HepG2 (cell line): ENCODE results near the gene DLG1. TPM values are rescaled to one million over a fixed set of nuclear protein-coding genes. Genes with fewer than 3 reads are reported as not detected.

ENCODE experiments used
- ATAC-seq: fragments of 200-7000 bp; cut with Tn5 transposase; 3 replicates; pipeline ENCODE4 v1.9.1; 2020; ENCODE audit warnings: mild to moderate bottlenecking, moderate library complexity
- BruUV-seq: library from RNA; stranded (reverse); fragments of 400-500 nt; replicated peaks from 2 replicates; lab custom pipeline; 2021; lab: Mats Ljungman, UMichigan
- CTCF ChIA-PET: fragments of 300-600 bp; formaldehyde crosslinking; extraction: SDS; loops from one replicate; lab custom pipeline; 2021; ENCODE audit warnings: low total read pairs, inconsistent platforms, low intra/inter-chr PET ratio; lab: Yijun Ruan, JAX
- POLR2A ChIA-PET: fragments of 350-600 bp; sonication (Branson Sonifier 250); formaldehyde crosslinking; loops from one replicate; lab custom pipeline; 2020; ENCODE audit warnings: antibody characterized with exemption, inconsistent platforms; lab: Yijun Ruan, JAX
- DNase-seq: peaks from one replicate; pipeline ENCODE4 v3.0.0-alpha.2; 2015; ENCODE audit warnings: low spot score
- FAIRE-seq: peaks from 3 replicates; lab custom pipeline; 2011; peaks lifted over from hg19 to GRCh38; lab: Jason Lieb, UNC
- H2AFZ ChIP-seq: one replicate; pipeline ENCODE4 v1.6.1; 2011; ENCODE audit warnings: low read length, inconsistent platforms
- H3K27ac ChIP-seq: fragments of 300-600 bp; 3 replicates; pipeline ENCODE4 v1.8.0; 2011; ENCODE audit warnings: mixed run types, mild to moderate bottlenecking, mixed read lengths, low read length, inconsistent platforms; ENCODE audit not compliant: insufficient read depth; ENCODE audit errors: extremely low read length
- H3K27me3 ChIP-seq, 2 experiments: fragments of 200-600 bp in 1 of 2; 2 replicates in 1 of 2; 3 replicates in 1 of 2; pipeline versions ENCODE4 v1.6.0 to v1.8.0; 2011; ENCODE audit warnings: low read length in 2 of 2, mild to moderate bottlenecking in 2 of 2, moderate library complexity in 2 of 2, inconsistent platforms in 1 of 2; ENCODE audit not compliant: insufficient read depth in 2 of 2, control insufficient read depth in 1 of 2
- H3K36me3 ChIP-seq, 2 experiments: fragments of 200-600 bp in 1 of 2; replicated peaks in 1 of 2; 2 replicates in 1 of 2; 3 replicates in 1 of 2; pipeline versions ENCODE4 v1.5.1 to v1.8.0; 2011; ENCODE audit warnings: low read length in 2 of 2, inconsistent platforms in 1 of 2; ENCODE audit not compliant: insufficient read depth in 2 of 2, control insufficient read depth in 1 of 2
- H3K4me1 ChIP-seq: 2 replicates; pipeline ENCODE4 v1.5.1; 2012; ENCODE audit warnings: low read length, inconsistent platforms; ENCODE audit not compliant: insufficient read depth
- H3K4me2 ChIP-seq: 2 replicates; pipeline ENCODE4 v1.6.0; 2011; ENCODE audit warnings: low read depth, low read length, inconsistent platforms
- H3K4me3 ChIP-seq, 3 experiments: fragments of 200-600 bp in 1 of 3; sonication (generic), shearing (Covaris generic) in 1 of 3; replicated peaks in 1 of 3; 2 replicates each; pipeline ENCODE4 v1.5.1; 2011 to 2016; ENCODE audit warnings: low read length in 3 of 3, inconsistent platforms in 2 of 3, low read depth in 2 of 3, mild to moderate bottlenecking in 2 of 3, control low read depth in 1 of 3, mixed read lengths in 1 of 3; ENCODE audit not compliant: insufficient read depth in 1 of 3
- H3K79me2 ChIP-seq: one replicate; pipeline ENCODE4 v1.6.1; 2011; ENCODE audit warnings: low read length, inconsistent platforms; ENCODE audit not compliant: insufficient read depth
- H3K9ac ChIP-seq: 2 replicates; pipeline ENCODE4 v1.6.0; 2011; ENCODE audit warnings: mild to moderate bottlenecking, low read depth, low read length, inconsistent platforms; ENCODE audit not compliant: insufficient read depth
- H3K9me3 ChIP-seq: 2 replicates; pipeline ENCODE4 v1.5.1; 2012; ENCODE audit warnings: mild to moderate bottlenecking, low read length
- H4K20me1 ChIP-seq: 2 replicates; pipeline ENCODE4 v1.6.0; 2011; ENCODE audit warnings: inconsistent platforms, mild to moderate bottlenecking, low read length, moderate library complexity; ENCODE audit not compliant: insufficient read depth
- ARNTL ChIP-seq: sonication (generic); formaldehyde crosslinking; IDR thresholded peaks from 2 replicates; pipeline ENCODE4 v1.4.0; 2020; ENCODE audit warnings: mild to moderate bottlenecking, missing genetic modification reagents
- ETV6 ChIP-seq: sonication (generic); formaldehyde crosslinking; conservative IDR thresholded peaks from 2 replicates; pipeline ENCODE4 v1.4.0; 2020; ENCODE audit warnings: missing genetic modification reagents
- HNRNPUL1 ChIP-seq: fragments of 200-400 bp; formaldehyde crosslinking; IDR thresholded peaks from 2 replicates; pipeline ENCODE4 v1.6.1; 2017; ENCODE audit warnings: low read depth, mild to moderate bottlenecking, low read length, moderate library complexity
- IRX3 ChIP-seq: sonication (generic); formaldehyde crosslinking; IDR thresholded peaks from 2 replicates; pipeline ENCODE4 v1.8.1; 2023; ENCODE audit warnings: mild to moderate bottlenecking, low read depth, missing genetic modification reagents, borderline replicate concordance
- MAZ ChIP-seq, 2 experiments: sonication (generic) in 1 of 2; formaldehyde crosslinking in 1 of 2; IDR thresholded peaks; 2 replicates each; pipeline versions ENCODE4 v1.5.0 to v1.6.1; 2012 to 2020; ENCODE audit warnings: low read depth in 2 of 2, mild to moderate bottlenecking in 2 of 2, borderline replicate concordance in 1 of 2, improper control_type of control experiment in 1 of 2, low read length in 1 of 2, missing genetic modification reagents in 1 of 2, moderate library complexity in 1 of 2
- MED8 ChIP-seq: sonication (generic); formaldehyde crosslinking; IDR thresholded peaks from 2 replicates; pipeline ENCODE4 v1.8.1; 2023; ENCODE audit warnings: mild to moderate bottlenecking, missing genetic modification reagents; ENCODE audit not compliant: insufficient replicate concordance
- NR2F6 ChIP-seq, 2 experiments: IDR thresholded peaks; 2 replicates each; pipeline ENCODE4 v1.6.1; 2016; ENCODE audit warnings: antibody characterized with exemption in 1 of 2, mild to moderate bottlenecking in 1 of 2
- PBX2 ChIP-seq: IDR thresholded peaks from 2 replicates; pipeline ENCODE4 v1.6.1; 2016; ENCODE audit warnings: control low read depth
- POLR2G ChIP-seq: fragments of 200-400 bp; formaldehyde crosslinking; IDR thresholded peaks from 2 replicates; pipeline ENCODE4 v1.6.1; 2018; ENCODE audit warnings: mild to moderate bottlenecking, low read depth, low read length, moderate library complexity
- SRF ChIP-seq: IDR thresholded peaks from 2 replicates; pipeline ENCODE4 v1.6.1; 2011; ENCODE audit warnings: mild to moderate bottlenecking, low read depth, low read length, moderate library complexity
- ZBTB34 ChIP-seq: sonication (generic); formaldehyde crosslinking; IDR thresholded peaks from 2 replicates; pipeline ENCODE4 v1.8.0; 2022; ENCODE audit warnings: mild to moderate bottlenecking, missing genetic modification reagents
- ZKSCAN8 ChIP-seq: IDR thresholded peaks from 2 replicates; pipeline ENCODE4 v1.6.1; 2016; ENCODE audit warnings: borderline replicate concordance, missing genetic modification reagents, missing compliant biosample characterization
- ZNF24 ChIP-seq: fragments of 450-650 bp; IDR thresholded peaks from 2 replicates; pipeline ENCODE4 v1.6.1; 2017; ENCODE audit warnings: antibody characterized with exemption, mild to moderate bottlenecking
- WGBS: methylation state at CpG from one replicate; pipeline ENCODE4 v1.1.6; 2017; ENCODE audit warnings: low lambda C conversion rate; 5-methylcytosine and 5-hydroxymethylcytosine counted together
- in situ Hi-C: cut with HindIII; loops from 2 replicates; pipeline ENCODE4 v1.10.0; 2017; ENCODE audit warnings: low pct_unique_long_range_greater_than_20kb; ENCODE audit not compliant: extremely low pct_ligation_motif_present
- intact Hi-C: fragments of 100-400 bp; cut with micrococcal nuclease; formaldehyde crosslinking; loops from one replicate; pipeline ENCODE4 v1.10.0; 2022; ENCODE audit not compliant: unreplicated experiment
- polyA plus RNA-seq, 8 experiments: library from polyadenylated mRNA; depleted of rRNA in 3 of 8; stranded (reverse) in 7 of 8; unstranded in 1 of 8; fragments of >200 nt; fragmentation: Illumina TruSeq in 4 of 8; extraction: Trizol in 4 of 8; gene quantifications; 2 replicates each; pipeline versions ENCODE4 v1.2.1 to v1.2.3, GENCODE V29; 2011 to 2016; ENCODE audit warnings: low read depth in 4 of 8, missing spikeins in 1 of 8, mixed read lengths in 1 of 8; ENCODE audit not compliant: insufficient read depth in 1 of 8
- total RNA-seq, 5 experiments: library from RNA; depleted of rRNA; stranded (reverse); fragments of >200 nt; fragmentation: Illumina TruSeq; extraction: Trizol; gene quantifications; 2 replicates each; pipeline ENCODE4 v1.2.3, GENCODE V29; 2016; ENCODE audit warnings: low read depth in 1 of 5

DLG1 gene
- total and polyA plus RNA-seq, 2 of the 13 experiments (the other 11 are each of a cell fraction or from before 2014, with no cell fraction given) = 30.5 to 104 TPM

- no peaks in the 10 kb centered on the region for H3K36me3 ChIP-seq
- 82% methylated on average over 6 of the region's 6 CpGs for WGBS
- no peaks in the 10 kb centered on the region for H3K9me3 ChIP-seq
- in situ Hi-C loops (no loop called here), intact Hi-C loops (no loop called here)
- no peak for TF ChIP-seq ZKSCAN8 (CRISPR knock-in tag)
- no peak for TF ChIP-seq HNRNPUL1
- no peak for TF ChIP-seq POLR2G
- H3K27ac ChIP-seq = no peak overlapping the region
- CTCF ChIA-PET = no interaction called here
- DNase-seq = no peak
- no peak overlapping the region for H2AFZ ChIP-seq
- POLR2A ChIA-PET = interaction anchor here (0.8 to 1.3 kb wide), 2 partner anchors 13 to 67 kb away, joined by 3 to 12 read pairs; no protein-coding TSS in a partner anchor
- no peak overlapping the region for H3K4me2 ChIP-seq
- H3K4me1 ChIP-seq = peaks cover 41% of the 10 kb centered on the region
- H3K9ac ChIP-seq = no peak overlapping the region
- BruUV-seq = no TSS peak
- ATAC-seq = no peak
- no peaks in the 10 kb centered on the region; a peak in 1 of 5 replicates for H3K27me3 ChIP-seq
- H4K20me1 ChIP-seq = no peaks in the 10 kb centered on the region
- no peak for FAIRE-seq
- no peak overlapping the region for H3K4me3 ChIP-seq
- no peaks in the 10 kb centered on the region for H3K79me2 ChIP-seq
These were observed 5.0 kb upstream of the DLG1 start for GRCh38 chr3:197303452-197303851.

GRCh38 chr3:197302696-197303341 is 4.4 kb upstream of the DLG1 start:
- CTCF ChIA-PET = no interaction called here
- no peak for FAIRE-seq
- POLR2A ChIA-PET = interaction anchor here (0.8 to 1.3 kb wide), 2 partner anchors 13 to 67 kb away, joined by 3 to 12 read pairs; no protein-coding TSS in a partner anchor
- peak; percentile 12 for DNase-seq
- no TSS peak for BruUV-seq
- H3K36me3 ChIP-seq = no peaks in the 10 kb centered on the region
- H4K20me1 ChIP-seq = no peaks in the 10 kb centered on the region
- ATAC-seq = no peak
- no peaks in the 10 kb centered on the region for H3K9me3 ChIP-seq
- H2AFZ ChIP-seq = no peak overlapping the region
- peaks cover 40% of the 10 kb centered on the region for H3K4me1 ChIP-seq
- intact Hi-C loops = no loop called here
- no peak overlapping the region for H3K27ac ChIP-seq
- no peak overlapping the region for H3K9ac ChIP-seq
- in situ Hi-C loops = no loop called here
- H3K27me3 ChIP-seq = no peaks in the 10 kb centered on the region; a peak in 1 of 5 replicates
- H3K4me3 ChIP-seq = no peak overlapping the region
- no peak overlapping the region for H3K4me2 ChIP-seq
- WGBS = 75% methylated on average over 3 of the region's 3 CpGs
- no peak for TF ChIP-seq ETV6
- no peak for TF ChIP-seq SRF
- TF ChIP-seq ZBTB34 = no peak
- no peak for TF ChIP-seq PBX2 (CRISPR knock-in tag)
- no peak for TF ChIP-seq MAZ (IDR thresholded peaks at IDR 0.05; ENCODE audit: borderline replicate concordance, low read depth, low read length)
- TF ChIP-seq MAZ (CRISPR knock-in tag; IDR thresholded peaks at IDR 0.05; ENCODE audit: low read depth) = no peak
- no peak for TF ChIP-seq ZNF24
- TF ChIP-seq NR2F6 (IDR thresholded peaks at IDR 0.05) = no peak
- no peak for TF ChIP-seq NR2F6 (CRISPR knock-in tag; IDR thresholded peaks at IDR 0.05)
- TF ChIP-seq IRX3 (CRISPR knock-in tag) = no peak
- no peak for TF ChIP-seq MED8
- no peak for TF ChIP-seq ARNTL (CRISPR knock-in tag)
- no peaks in the 10 kb centered on the region for H3K79me2 ChIP-seq
